GM23338 (cell line): Measurements from ENCODE around the gene SCLY. TPM values are rescaled to one million over a fixed set of nuclear protein-coding genes. Genes with fewer than 3 reads are reported as not detected.
A peak's percentile ranks its signal among the peaks of the same experiment; 100 is the strongest.

ENCODE experiments used
- ATAC-seq: fragments of 200-7000 bp; cut with Tn5 transposase; 3 replicates; pipeline ENCODE4 v1.9.1; 2020
- DNase-seq: peaks from one replicate; pipeline ENCODE4 v3.0.0-alpha.2; 2015; ENCODE audit warnings: low spot score
- H2AFZ ChIP-seq: fragments of 200-600 bp; sonication (generic); 2 replicates; pipeline ENCODE4 v1.8.0; 2016; ENCODE audit warnings: antibody characterized with exemption, mild to moderate bottlenecking, moderate library complexity
- H3F3A ChIP-seq: fragments of 200-600 bp; sonication (generic); replicated peaks from 2 replicates; pipeline ENCODE4 v1.8.0; 2017; ENCODE audit warnings: antibody characterized with exemption, mixed run types, low read depth
- H3K27ac ChIP-seq: fragments of 200-600 bp; sonication (generic); 2 replicates; pipeline ENCODE4 v1.6.1; 2016; ENCODE audit warnings: low read depth
- H3K27me3 ChIP-seq: fragments of 200-600 bp; sonication (generic); 2 replicates; pipeline ENCODE4 v1.8.0; 2016; ENCODE audit warnings: mild to moderate bottlenecking, mixed run types, moderate library complexity; ENCODE audit not compliant: insufficient read depth
- H3K36me3 ChIP-seq: fragments of 200-600 bp; sonication (generic); 2 replicates; pipeline ENCODE4 v1.8.0; 2016; ENCODE audit warnings: mild to moderate bottlenecking; ENCODE audit not compliant: insufficient read depth
- H3K4me1 ChIP-seq: fragments of 200-600 bp; sonication (generic); 2 replicates; pipeline ENCODE4 v1.8.0; 2016; ENCODE audit warnings: mild to moderate bottlenecking, moderate library complexity; ENCODE audit not compliant: insufficient read depth
- H3K4me2 ChIP-seq: fragments of 200-600 bp; sonication (generic); 2 replicates; pipeline ENCODE4 v1.7.1; 2017; ENCODE audit warnings: mixed run types
- H3K4me3 ChIP-seq: fragments of 200-600 bp; sonication (generic); 2 replicates; pipeline ENCODE4 v1.6.1; 2016; ENCODE audit warnings: mixed run types
- H3K79me2 ChIP-seq: fragments of 200-600 bp; sonication (generic); replicated peaks from 2 replicates; pipeline ENCODE4 v1.8.0; 2017; ENCODE audit warnings: mild to moderate bottlenecking; ENCODE audit not compliant: insufficient read depth
- H3K9me2 ChIP-seq: fragments of 200-600 bp; sonication (generic); 2 replicates; pipeline ENCODE4 v1.8.0; 2017; ENCODE audit not compliant: insufficient read depth
- H4K20me1 ChIP-seq: fragments of 200-600 bp; sonication (generic); replicated peaks from 2 replicates; pipeline ENCODE4 v1.8.0; 2017; ENCODE audit warnings: mild to moderate bottlenecking; ENCODE audit not compliant: insufficient read depth
- H3K27ac Mint-ChIP-seq: 2 replicates; pipeline ENCODE4 v1.8.0; 2020; ENCODE audit warnings: inconsistent platforms, mild to moderate bottlenecking, moderate library complexity, mixed read lengths
- H3K27me3 Mint-ChIP-seq: 3 replicates; pipeline ENCODE4 v1.8.0; 2022; ENCODE audit warnings: low read depth, mild to moderate bottlenecking, moderate library complexity, mixed read lengths, inconsistent platforms; ENCODE audit not compliant: insufficient read depth, poor library complexity
- H3K36me3 Mint-ChIP-seq: 3 replicates; pipeline ENCODE4 v1.8.0; 2021; ENCODE audit warnings: low read depth, mild to moderate bottlenecking, inconsistent platforms, moderate library complexity, mixed read lengths
- H3K4me1 Mint-ChIP-seq: 3 replicates; pipeline ENCODE4 v1.8.0; 2020; ENCODE audit warnings: mild to moderate bottlenecking, inconsistent platforms, mixed read lengths
- H3K4me3 Mint-ChIP-seq: 3 replicates; pipeline ENCODE4 v1.8.0; 2021; ENCODE audit warnings: moderate library complexity, mild to moderate bottlenecking, inconsistent platforms, mixed read lengths
- H3K9me3 Mint-ChIP-seq: 3 replicates; pipeline ENCODE4 v1.8.0; 2020; ENCODE audit warnings: moderate library complexity, mild to moderate bottlenecking, inconsistent platforms, mixed read lengths
- CREB1 ChIP-seq: fragments of 250-450 bp; sonication (Bioruptor Pico); IDR thresholded peaks from 2 replicates; pipeline ENCODE4 v1.5.0; 2020; ENCODE audit warnings: low read depth, mild to moderate bottlenecking, moderate library complexity
- CTCF ChIP-seq, 2 experiments: fragments of 200-600 bp in 1 of 2; sonication (generic) in 1 of 2; conservative IDR thresholded peaks; 2 replicates each; pipeline versions ENCODE4 v1.5.1 to v1.6.1; 2016 to 2017; ENCODE audit warnings: antibody characterized with exemption in 2 of 2, low read depth in 2 of 2, mild to moderate bottlenecking in 2 of 2, moderate library complexity in 1 of 2
- ETS1 ChIP-seq: IDR thresholded peaks from 2 replicates; pipeline ENCODE4 v1.6.1; 2016; ENCODE audit warnings: antibody characterized with exemption
- EZH2 ChIP-seq: fragments of 200-600 bp; sonication (generic); IDR thresholded peaks from one replicate; pipeline ENCODE4 v1.8.0; 2017; ENCODE audit warnings: antibody characterized with exemption, mild to moderate bottlenecking, low read depth; ENCODE audit not compliant: unreplicated experiment
- EZH2phosphoT487 ChIP-seq: fragments of 200-600 bp; sonication (generic); IDR thresholded peaks from one replicate; pipeline ENCODE4 v1.8.1; 2018; ENCODE audit warnings: antibody characterized with exemption; ENCODE audit not compliant: unreplicated experiment
- JUNB ChIP-seq: IDR thresholded peaks from one replicate; pipeline ENCODE4 v1.6.1; 2016; ENCODE audit warnings: antibody characterized with exemption; ENCODE audit not compliant: unreplicated experiment
- NANOG ChIP-seq: IDR thresholded peaks from 2 replicates; pipeline ENCODE4 v1.6.1; 2016; ENCODE audit warnings: antibody characterized with exemption, borderline replicate concordance
- POLR2AphosphoS5 ChIP-seq: IDR thresholded peaks from 2 replicates; pipeline ENCODE4 v1.6.1; 2016; ENCODE audit warnings: antibody characterized with exemption, low read depth
- REST ChIP-seq: IDR thresholded peaks from one replicate; pipeline ENCODE4 v1.6.1; 2018; ENCODE audit warnings: antibody characterized with exemption; ENCODE audit not compliant: unreplicated experiment
- STAT1 ChIP-seq: IDR thresholded peaks from one replicate; pipeline ENCODE4 v1.6.1; 2016; ENCODE audit warnings: antibody characterized with exemption; ENCODE audit not compliant: unreplicated experiment
- ZNF114 ChIP-seq: fragments of 250-450 bp; sonication (Bioruptor Pico); IDR thresholded peaks from 2 replicates; pipeline ENCODE4 v1.5.0; 2020; ENCODE audit warnings: mild to moderate bottlenecking, moderate library complexity
- ZNF331 ChIP-seq: fragments of 250-450 bp; sonication (Bioruptor Pico); IDR thresholded peaks from 2 replicates; pipeline ENCODE4 v1.5.0; 2020; ENCODE audit warnings: low read depth, mild to moderate bottlenecking, moderate library complexity
- ZNF462 ChIP-seq: fragments of 250-450 bp; sonication (Bioruptor Pico); IDR thresholded peaks from 2 replicates; pipeline ENCODE4 v1.5.0; 2020; ENCODE audit warnings: mild to moderate bottlenecking, moderate library complexity
- polyA plus RNA-seq: library from polyadenylated mRNA; unstranded; fragments of >200 nt; fragmentation: Nextera tagmentation; extraction: Ambion mirVana; gene quantifications from 2 replicates; pipeline ENCODE4 v1.2.1, GENCODE V29; 2016
- total RNA-seq: library from RNA; depleted of rRNA; stranded (reverse); fragments of >200 nt; shearing (Covaris generic); gene quantifications from 2 replicates; pipeline ENCODE4 v1.2.3, GENCODE V29; 2014

The SCLY gene
- total and polyA plus RNA-seq, 2 experiments from 2014 or later: 57.2 to 80.3 TPM

- Histone ChIP-seq H3K4me2 (peak overlapping the region; percentile 98), H3K27ac (peak overlapping the region; percentile 86; the same call in 1 of the 2 replicates), H3K9me2 (no peaks in the 10 kb centered on the region), H3K27me3 (no peaks in the 10 kb centered on the region), H3K4me3 (peak overlapping the region; percentile 99), H3K4me1 (peaks cover 19% of the 10 kb centered on the region), H4K20me1 (no peaks in the 10 kb centered on the region), H3K79me2 (peaks cover 47% of the 10 kb centered on the region), H2AFZ (peak overlapping the region; percentile 93), H3K36me3 (peaks cover 9% of the 10 kb centered on the region), H3F3A (0 out of 2 replicates have a peak, but pooled peaks cover 3% of the 10 kb centered on the region)
- peaks cover 5% of the 10 kb centered on the region for H3K27me3 Mint-ChIP-seq
- DNase-seq: peak; percentile 32
- H3K36me3 Mint-ChIP-seq: peaks cover 31% of the 10 kb centered on the region
- peaks cover 25% of the 10 kb centered on the region for H3K4me1 Mint-ChIP-seq
- no peak for ATAC-seq
- TF ChIP-seq EZH2phosphoT487 (no peak), ZNF462 (no peak), JUNB (no peak), NANOG (no peak), CTCF (conservative IDR thresholded peaks at IDR 0.05; ENCODE audit: low read depth in 2 of 2) (no peak), CREB1 (no peak), EZH2 (no peak), ETS1 (no peak), REST (no peak), ZNF331 (CRISPR knock-in tag) (no peak), ZNF114 (CRISPR knock-in tag) (no peak), STAT1 (no peak), POLR2AphosphoS5 (no peak)
- H3K27ac Mint-ChIP-seq: peak overlapping the region; percentile 36
- H3K4me3 Mint-ChIP-seq: peak overlapping the region; percentile 85
- peaks cover 12% of the 10 kb centered on the region for H3K9me3 Mint-ChIP-seq
Observed at GRCh38 chr2:238060096-238060541, 682 bp upstream of the SCLY start.
